CD4-positive, alpha-beta memory T cell (primary cell): ENCODE data around the gene GOSR1. TPM values are rescaled to one million over a fixed set of nuclear protein-coding genes. Genes with fewer than 3 reads are reported as not detected.
"Not testable (repeated sequence)": the region's sequence is repeated elsewhere in the genome, so short reads cannot be mapped to it uniquely, and the experiment has no call there.

Experiments used
- CTCF ChIA-PET: fragments of 350-600 bp; sonication (Branson Sonifier 250); formaldehyde crosslinking; loops from one replicate; lab custom pipeline; 2021; ENCODE audit warnings: inconsistent platforms; ENCODE audit not compliant: partially characterized antibody; lab: Charles Lee
- POLR2A ChIA-PET: fragments of 350-600 bp; sonication (Branson Sonifier 250); formaldehyde crosslinking; loops from one replicate; lab custom pipeline; 2021; ENCODE audit not compliant: partially characterized antibody; lab: Charles Lee
- DNase-seq, 5 donors: peaks; one replicate each; pipeline versions ENCODE4 v3.0.0 to v3.0.0-alpha.2; 2020 to 2022; ENCODE audit warnings: mixed read lengths in 1 of 5
- H3K27ac ChIP-seq: one replicate; pipeline ENCODE4 v1.7.0; 2013; ENCODE audit warnings: low read depth, low read length
- H3K27me3 ChIP-seq: 2 replicates; pipeline ENCODE4 v1.7.0; 2013; ENCODE audit warnings: mild to moderate bottlenecking, low read length, moderate library complexity; ENCODE audit not compliant: insufficient read depth
- H3K36me3 ChIP-seq: 2 replicates; pipeline ENCODE4 v1.7.0; 2013; ENCODE audit warnings: mild to moderate bottlenecking, low read length, moderate library complexity; ENCODE audit not compliant: insufficient read depth
- H3K4me1 ChIP-seq: 2 replicates; pipeline ENCODE4 v1.7.0; 2013; ENCODE audit warnings: mild to moderate bottlenecking, low read length, moderate library complexity; ENCODE audit not compliant: insufficient read depth
- H3K4me3 ChIP-seq, 2 donors: one replicate each; pipeline ENCODE4 v1.7.0; 2013; ENCODE audit warnings: low read length in 2 of 2, mild to moderate bottlenecking in 1 of 2
- H3K9me3 ChIP-seq, 2 donors: one replicate each; pipeline ENCODE4 v1.7.0; 2013; ENCODE audit warnings: low read length in 2 of 2, control low read depth in 1 of 2; ENCODE audit not compliant: control insufficient read depth in 1 of 2
- H3K27ac Mint-ChIP-seq, 7 donors: one replicate each; pipeline ENCODE4 v1.8.0; 2020 to 2021; ENCODE audit warnings: mixed read lengths in 7 of 7, mild to moderate bottlenecking in 6 of 7, inconsistent platforms in 3 of 7, moderate library complexity in 3 of 7
- H3K27me3 Mint-ChIP-seq, 2 donors: one replicate each; pipeline ENCODE4 v1.8.0; 2020 to 2021; ENCODE audit warnings: mixed read lengths in 2 of 2
- H3K36me3 Mint-ChIP-seq, 2 donors: one replicate each; pipeline ENCODE4 v1.8.0; 2020 to 2021; ENCODE audit warnings: mixed read lengths in 2 of 2, inconsistent platforms in 1 of 2, mild to moderate bottlenecking in 1 of 2
- H3K4me1 Mint-ChIP-seq, 4 donors: one replicate each; pipeline ENCODE4 v1.8.0; 2020 to 2021; ENCODE audit warnings: mixed read lengths in 4 of 4, mild to moderate bottlenecking in 1 of 4
- H3K4me3 Mint-ChIP-seq, 8 donors: one replicate each; pipeline ENCODE4 v1.8.0; 2020 to 2021; ENCODE audit warnings: mixed read lengths in 8 of 8, mild to moderate bottlenecking in 7 of 8, moderate library complexity in 6 of 8, inconsistent platforms in 3 of 8
- H3K9me3 Mint-ChIP-seq, 8 donors: one replicate each; pipeline ENCODE4 v1.8.0; 2020 to 2021; ENCODE audit warnings: mixed read lengths in 8 of 8, mild to moderate bottlenecking in 5 of 8, inconsistent platforms in 3 of 8, moderate library complexity in 1 of 8
- intact Hi-C: fragments of 100-400 bp; cut with micrococcal nuclease; formaldehyde crosslinking; loops from one replicate; pipeline ENCODE4 v1.15.1; 2023
- polyA plus RNA-seq, 2 donors: library from polyadenylated mRNA; unstranded; fragments of 300-500 nt; fragmentation: Illumina TruSeq; gene quantifications; one replicate each; pipeline ENCODE4 v1.2.3, GENCODE V29; 2021
- total RNA-seq, 2 experiments: library from RNA; stranded (reverse); gene quantifications; one replicate each; pipeline ENCODE4 v1.2.3, GENCODE V29; 2021

The GOSR1 gene
- total RNA-seq (10 to 100 TPM; 59.5 to 64.5 TPM), polyA plus RNA-seq (10 to 100 TPM; 39.2 to 59.6 TPM)

- H3K9me3 ChIP-seq, result no peaks in the 10 kb centered on the region
- ChIA-PET POLR2A (interaction anchor here (0.6 to 2.3 kb wide), 10 partner anchors 9 to 348 kb away, joined by 3 to 10 read pairs (median 6); partner anchors contain the start of gene CPD), CTCF (interaction anchor here (0.6 to 2.9 kb wide), 20 partner anchors 9 to 740 kb away, joined by 3 to 28 read pairs (median 4); partner anchors contain the start of gene CPD)
- Mint-ChIP-seq H3K36me3 (peaks cover 11 to 35% of the 10 kb centered on the region in 2 donors), H3K4me3 (peak within 1 kb of the TSS; percentile 92 to 99 (median 97)), H3K27ac (peak within 1 kb of the TSS; percentile 94 to 100 (median 98)), H3K27me3 (peaks cover 0 to 2% of the 10 kb centered on the region in 2 donors), H3K4me1 (peaks cover 20 to 45% (median 37%) of the 10 kb centered on the region in 4 donors), H3K9me3 (no peaks in the 10 kb centered on the region)
- peak within 1 kb of the TSS; percentile 77 to 94 for H3K4me3 ChIP-seq
- peak; percentile 87 to 94 (median 90) for DNase-seq
- H3K27ac ChIP-seq, result peak within 1 kb of the TSS; percentile 99
- peaks cover 20% of the 10 kb centered on the region for H3K4me1 ChIP-seq
- H3K36me3 ChIP-seq, result no peaks in the 10 kb centered on the region
- intact Hi-C loops, result loop anchor here (1.0 to 10.0 kb wide), 5 partner anchors 135 to 738 kb away; partner anchors contain the start of gene NSRP1
- peaks cover 4% of the 10 kb centered on the region for H3K27me3 ChIP-seq
These were observed at the start of gene GOSR1 for GRCh38 chr17:30477083-30477773. Gene GOSR1, plus strand, starts transcription at chr17:30477408. Its CDS starts 26 bp downstream, at chr17:30477434.

GRCh38 chr17:30427611-30428010 is 49.6 kb upstream of the GOSR1 start:
- Mint-ChIP-seq H3K36me3 (peaks cover 43 to 65% of the 10 kb centered on the region in 2 donors), H3K9me3 (no peaks in the 10 kb centered on the region), H3K4me1 (no peaks in the 10 kb centered on the region), H3K27ac (peak overlapping the region in 1 of 7 donors; percentile 22), H3K27me3 (no peaks in the 10 kb centered on the region), H3K4me3 (no peak overlapping the region)
- Histone ChIP-seq H3K36me3 (peaks cover 7% of the 10 kb centered on the region), H3K4me3 (no peak overlapping the region), H3K27me3 (no peaks in the 10 kb centered on the region), H3K27ac (no peak overlapping the region), H3K9me3 (no peaks in the 10 kb centered on the region), H3K4me1 (no peaks in the 10 kb centered on the region)
- no peak for DNase-seq
- POLR2A ChIA-PET, result no interaction called here
- intact Hi-C loops, result no loop called here
- CTCF ChIA-PET, result interaction anchor here (0.8 kb wide), 1 partner anchor 92 kb away, joined by 3 read pairs; no protein-coding TSS in a partner anchor

GRCh38 chr17:30429155-30429554 is 48.1 kb upstream of the GOSR1 start:
- no peak overlapping the region for H3K27ac ChIP-seq
- no peak overlapping the region for H3K4me3 ChIP-seq
- H3K9me3 Mint-ChIP-seq, result no peaks in the 10 kb centered on the region
- CTCF ChIA-PET, result no interaction called here
- intact Hi-C loops, result no loop called here
- H3K27me3 ChIP-seq, result no peaks in the 10 kb centered on the region
- no peak for DNase-seq
- H3K27ac Mint-ChIP-seq, result no peak overlapping the region
- POLR2A ChIA-PET, result no interaction called here
- H3K36me3 Mint-ChIP-seq, result peaks cover 42 to 65% of the 10 kb centered on the region in 2 donors
- H3K4me1 Mint-ChIP-seq, result no peaks in the 10 kb centered on the region
- no peaks in the 10 kb centered on the region for H3K9me3 ChIP-seq
- no peaks in the 10 kb centered on the region for H3K4me1 ChIP-seq
- no peak overlapping the region for H3K4me3 Mint-ChIP-seq
- H3K27me3 Mint-ChIP-seq, result no peaks in the 10 kb centered on the region
- no peaks in the 10 kb centered on the region for H3K36me3 ChIP-seq

DNA sequence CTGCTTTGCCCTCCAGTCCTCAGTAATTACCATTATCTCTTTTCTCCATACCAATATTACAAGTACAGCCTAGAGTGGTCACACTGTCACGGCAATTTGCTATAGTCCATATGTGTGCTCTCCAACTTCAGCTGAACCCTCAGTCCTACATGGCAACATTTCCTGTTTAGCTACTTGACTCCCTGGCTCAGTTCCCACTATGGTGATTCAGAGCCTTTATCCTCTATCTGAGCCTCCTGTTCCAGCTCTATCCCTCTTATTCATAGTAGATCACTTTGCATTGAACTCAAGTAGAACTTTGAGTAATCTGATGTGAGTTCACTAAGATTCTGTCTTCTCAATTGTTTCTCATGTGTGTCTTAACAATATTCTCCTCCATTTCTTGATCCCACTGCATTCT is 43.7 kb upstream of the GOSR1 start:
- H3K27ac ChIP-seq, result no peak overlapping the region

GRCh38 chr17:30436729-30437128 is 40.5 kb upstream of the GOSR1 start:
- Histone ChIP-seq H3K9me3 (no peaks in the 10 kb centered on the region), H3K4me3 (no peak overlapping the region), H3K36me3 (peaks cover 5% of the 10 kb centered on the region), H3K27me3 (no peaks in the 10 kb centered on the region), H3K4me1 (no peaks in the 10 kb centered on the region), H3K27ac (no peak overlapping the region)
- Mint-ChIP-seq H3K27ac (no peak overlapping the region), H3K27me3 (no peaks in the 10 kb centered on the region), H3K4me1 (peaks cover 0 to 5% (median 3%) of the 10 kb centered on the region in 4 donors), H3K4me3 (no peak overlapping the region), H3K9me3 (no peaks in the 10 kb centered on the region), H3K36me3 (peaks cover 38 to 42% of the 10 kb centered on the region in 2 donors)
- DNase-seq, result no peak
- POLR2A ChIA-PET, result no interaction called here
- CTCF ChIA-PET, result no interaction called here
- intact Hi-C loops, result no loop called here

More for the DNA sequence above, 43.7 kb upstream of the GOSR1 start:
- Mint-ChIP-seq H3K9me3 (no peaks in the 10 kb centered on the region), H3K4me1 (peaks cover 0 to 5% (median 3%) of the 10 kb centered on the region in 4 donors), H3K36me3 (peaks cover 48 to 56% of the 10 kb centered on the region in 2 donors), H3K27ac (peak overlapping the region in 3 of 7 donors; percentile 9 to 48 (median 44)), H3K27me3 (no peaks in the 10 kb centered on the region), H3K4me3 (no peak overlapping the region)
- no peak overlapping the region for H3K4me3 ChIP-seq
- H3K4me1 ChIP-seq, result no peaks in the 10 kb centered on the region
- no peaks in the 10 kb centered on the region for H3K27me3 ChIP-seq
- no peaks in the 10 kb centered on the region for H3K9me3 ChIP-seq
- POLR2A ChIA-PET, result no interaction called here
- no peak for DNase-seq
- intact Hi-C loops, result no loop called here
- CTCF ChIA-PET, result interaction anchor here (1.8 kb wide), 1 partner anchor 92 kb away, joined by 6 read pairs; no protein-coding TSS in a partner anchor
- peaks cover 5% of the 10 kb centered on the region for H3K36me3 ChIP-seq

DNA sequence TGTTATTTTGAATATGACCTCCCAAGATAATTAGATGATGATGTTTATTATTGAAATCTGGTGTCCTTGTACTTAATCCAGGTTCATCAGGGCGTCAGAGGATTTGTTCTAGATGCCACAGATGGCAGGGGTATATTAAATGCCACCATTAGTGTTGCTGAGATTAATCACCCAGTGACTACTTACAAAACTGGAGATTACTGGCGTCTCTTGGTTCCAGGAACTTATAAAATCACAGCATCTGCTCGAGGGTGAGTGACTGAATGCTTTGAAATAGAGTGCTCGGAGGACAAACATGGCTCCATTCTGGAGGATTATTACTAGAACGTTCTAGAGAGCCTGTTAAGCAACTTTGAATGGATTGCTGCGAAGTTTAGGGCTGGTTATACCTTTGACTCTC is 33.5 kb upstream of the GOSR1 start:
- ChIA-PET POLR2A (no interaction called here), CTCF (interaction anchor here (1.0 kb wide), 1 partner anchor 103 kb away, joined by 4 read pairs; no protein-coding TSS in a partner anchor)
- Mint-ChIP-seq H3K36me3 (peaks cover 44 to 45% of the 10 kb centered on the region in 2 donors), H3K27me3 (no peaks in the 10 kb centered on the region), H3K4me3 (no peak overlapping the region), H3K27ac (no peak overlapping the region), H3K9me3 (peaks cover 0 to 1% (median 0%) of the 10 kb centered on the region in 8 donors), H3K4me1 (peaks cover 2 to 15% (median 5%) of the 10 kb centered on the region in 4 donors)
- no peaks in the 10 kb centered on the region for H3K9me3 ChIP-seq
- H3K27ac ChIP-seq, result no peak overlapping the region
- DNase-seq, result no peak
- no peak overlapping the region for H3K4me3 ChIP-seq
- no peaks in the 10 kb centered on the region for H3K27me3 ChIP-seq
- H3K36me3 ChIP-seq, result peaks cover 4% of the 10 kb centered on the region
- no peaks in the 10 kb centered on the region for H3K4me1 ChIP-seq
- intact Hi-C loops, result no loop called here

- H3K27me3 Mint-ChIP-seq, H3K4me3 Mint-ChIP-seq, intact Hi-C loops, H3K36me3 ChIP-seq, H3K27me3 ChIP-seq, H3K9me3 ChIP-seq, H3K9me3 Mint-ChIP-seq, POLR2A ChIA-PET, H3K27ac ChIP-seq, H3K4me3 ChIP-seq, H3K4me1 ChIP-seq, DNase-seq: not testable (repeated sequence)
- Mint-ChIP-seq H3K27ac (peak overlapping the region in 1 of 7 donors; percentile 4), H3K4me1 (peaks cover 2 to 15% (median 5%) of the 10 kb centered on the region in 4 donors), H3K36me3 (peaks cover 56 to 62% of the 10 kb centered on the region in 2 donors)
- CTCF ChIA-PET, result interaction anchor here (1.3 kb wide), 1 partner anchor 105 kb away, joined by 3 read pairs; no protein-coding TSS in a partner anchor
These were observed 30.6 kb upstream of the GOSR1 start for GRCh38 chr17:30446640-30447039.
